Keratinocyte (primary cell): Measurements from ENCODE around the gene MAST3. TPM values are rescaled to one million over a fixed set of nuclear protein-coding genes. Genes with fewer than 3 reads are reported as not detected.

Source experiments
- DNase-seq: peaks from one replicate; pipeline ENCODE4 v3.0.0-alpha.2; 2011; ENCODE audit warnings: low read depth, missing footprints, low spot score
- FAIRE-seq: peaks from 2 replicates; lab custom pipeline; 2011; peaks lifted over from hg19 to GRCh38; lab: Jason Lieb, UNC
- H2AFZ ChIP-seq: 2 replicates; pipeline ENCODE4 v1.6.0; 2012; ENCODE audit warnings: low read length, control low read depth, inconsistent platforms; ENCODE audit not compliant: control insufficient read depth
- H3K27ac ChIP-seq: 2 replicates; pipeline ENCODE4 v1.5.1; 2011; ENCODE audit warnings: low read length; ENCODE audit not compliant: control insufficient read depth, insufficient read depth
- H3K27me3 ChIP-seq: 3 replicates; pipeline ENCODE4 v1.6.0; 2011; ENCODE audit warnings: low read length; ENCODE audit not compliant: control insufficient read depth, insufficient read depth; ENCODE audit errors: extremely low read depth
- H3K36me3 ChIP-seq, 2 experiments: 2 replicates in 1 of 2; 3 replicates in 1 of 2; pipeline ENCODE4 v1.5.1; 2011; ENCODE audit warnings: low read length in 2 of 2, mild to moderate bottlenecking in 1 of 2; ENCODE audit not compliant: control insufficient read depth in 2 of 2, insufficient read depth in 2 of 2; ENCODE audit errors: extremely low read depth in 1 of 2
- H3K4me1 ChIP-seq: 3 replicates; pipeline ENCODE4 v1.5.1; 2011; ENCODE audit warnings: low read length; ENCODE audit not compliant: control insufficient read depth, insufficient read depth; ENCODE audit errors: extremely low read depth
- H3K4me2 ChIP-seq: 3 replicates; pipeline ENCODE4 v1.6.0; 2011; ENCODE audit warnings: low read depth, low read length; ENCODE audit not compliant: control insufficient read depth, insufficient read depth; ENCODE audit errors: extremely low read depth
- H3K4me3 ChIP-seq, 3 experiments: fragments of 200-600 bp in 1 of 3; sonication (generic) in 1 of 3; 2 replicates in 2 of 3; 3 replicates in 1 of 3; pipeline ENCODE4 v1.5.1; 2011 to 2016; ENCODE audit warnings: low read length in 3 of 3, mild to moderate bottlenecking in 3 of 3, control low read depth in 2 of 3, inconsistent platforms in 1 of 3, low read depth in 1 of 3, mixed read lengths in 1 of 3, mixed run types in 1 of 3, moderate library complexity in 1 of 3; ENCODE audit not compliant: control insufficient read depth in 2 of 3, insufficient read depth in 2 of 3; ENCODE audit errors: extremely low read depth in 1 of 3
- H3K79me2 ChIP-seq: 2 replicates; pipeline ENCODE4 v1.6.0; 2012; ENCODE audit warnings: low read length; ENCODE audit not compliant: control insufficient read depth, insufficient read depth
- H3K9ac ChIP-seq: 3 replicates; pipeline ENCODE4 v1.6.0; 2011; ENCODE audit warnings: low read length; ENCODE audit not compliant: control insufficient read depth, insufficient read depth; ENCODE audit errors: extremely low read depth
- H3K9me1 ChIP-seq: 3 replicates; pipeline ENCODE4 v1.6.0; 2011; ENCODE audit warnings: low read length; ENCODE audit not compliant: control insufficient read depth, insufficient read depth; ENCODE audit errors: extremely low read depth
- H3K9me3 ChIP-seq: 2 replicates; pipeline ENCODE4 v1.5.1; 2012; ENCODE audit warnings: low read depth, low read length; ENCODE audit not compliant: control insufficient read depth
- H4K20me1 ChIP-seq: 3 replicates; pipeline ENCODE4 v1.6.0; 2011; ENCODE audit warnings: low read length; ENCODE audit not compliant: control insufficient read depth, insufficient read depth; ENCODE audit errors: extremely low read depth
- EZH2 ChIP-seq: IDR thresholded peaks from one replicate; pipeline ENCODE4 v1.6.1; 2012; ENCODE audit warnings: inconsistent platforms, mild to moderate bottlenecking, low read length, moderate library complexity
- dilution Hi-C: fragments of 300-500 bp; cut with MboI; formaldehyde crosslinking; loops from one replicate; pipeline ENCODE4 v1.7.0; 2020; ENCODE audit warnings: low sequenced_read_pairs; ENCODE audit not compliant: extremely low pct_ligation_motif_present
- polyA plus RNA-seq, 5 experiments: library from polyadenylated mRNA; depleted of rRNA in 3 of 5; stranded (reverse) in 3 of 5; stranded (forward) in 1 of 5; unstranded in 1 of 5; fragments of >200 nt; gene quantifications; 1 replicate in 1 of 5; 2 replicates in 3 of 5; 3 replicates in 1 of 5; pipeline versions ENCODE4 v1.2.1 to v1.2.3, GENCODE V29; 2011 to 2012; ENCODE audit warnings: missing spikeins in 2 of 5, low read depth in 1 of 5, low replicate concordance in 1 of 5
- TF ChIP-seq, protein P1 (sequence below), 3 experiments: IDR thresholded peaks in 1 of 3; conservative IDR thresholded peaks in 1 of 3; optimal IDR thresholded peaks in 1 of 3; 2 replicates in 2 of 3; 3 replicates in 1 of 3; pipeline versions ENCODE3 to v1.5.1; 2011; ENCODE audit warnings: low read length in 3 of 3, mild to moderate bottlenecking in 3 of 3, moderate library complexity in 2 of 3, control low read depth in 1 of 3, inconsistent platforms in 1 of 3; ENCODE audit not compliant: insufficient read depth in 2 of 3; ENCODE audit errors: extremely low read depth in 1 of 3

Gene MAST3
- polyA plus RNA-seq, 1 donor (not counting 4 experiments of a cell fraction or from before 2014, with no cell fraction given) = 0.73 TPM

- TF ChIP-seq, protein P1, sequence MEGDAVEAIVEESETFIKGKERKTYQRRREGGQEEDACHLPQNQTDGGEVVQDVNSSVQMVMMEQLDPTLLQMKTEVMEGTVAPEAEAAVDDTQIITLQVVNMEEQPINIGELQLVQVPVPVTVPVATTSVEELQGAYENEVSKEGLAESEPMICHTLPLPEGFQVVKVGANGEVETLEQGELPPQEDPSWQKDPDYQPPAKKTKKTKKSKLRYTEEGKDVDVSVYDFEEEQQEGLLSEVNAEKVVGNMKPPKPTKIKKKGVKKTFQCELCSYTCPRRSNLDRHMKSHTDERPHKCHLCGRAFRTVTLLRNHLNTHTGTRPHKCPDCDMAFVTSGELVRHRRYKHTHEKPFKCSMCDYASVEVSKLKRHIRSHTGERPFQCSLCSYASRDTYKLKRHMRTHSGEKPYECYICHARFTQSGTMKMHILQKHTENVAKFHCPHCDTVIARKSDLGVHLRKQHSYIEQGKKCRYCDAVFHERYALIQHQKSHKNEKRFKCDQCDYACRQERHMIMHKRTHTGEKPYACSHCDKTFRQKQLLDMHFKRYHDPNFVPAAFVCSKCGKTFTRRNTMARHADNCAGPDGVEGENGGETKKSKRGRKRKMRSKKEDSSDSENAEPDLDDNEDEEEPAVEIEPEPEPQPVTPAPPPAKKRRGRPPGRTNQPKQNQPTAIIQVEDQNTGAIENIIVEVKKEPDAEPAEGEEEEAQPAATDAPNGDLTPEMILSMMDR (optimal IDR thresholded peaks at IDR 0.05 in 1 of 3, IDR thresholded peaks at IDR 0.05 in 1 of 3, conservative IDR thresholded peaks at IDR 0.05 in 1 of 3; ENCODE audit: extremely low read depth in 1 of 3, insufficient read depth in 2 of 3, low read length in 3 of 3) = no peak
- no peak for TF ChIP-seq EZH2
- Histone ChIP-seq H3K9me3 (no peaks in the 10 kb centered on the region), H4K20me1 (peaks cover 4% of the 10 kb centered on the region), H3K9me1 (no peaks in the 10 kb centered on the region), H3K27me3 (no peaks in the 10 kb centered on the region), H3K4me1 (peaks cover 9% of the 10 kb centered on the region), H3K9ac (no peak overlapping the region), H3K36me3 (peaks cover 20 to 27% of the 10 kb centered on the region in 2 experiments), H2AFZ (no peak overlapping the region), H3K4me2 (no peak overlapping the region), H3K79me2 (no peaks in the 10 kb centered on the region), H3K4me3 (no peak overlapping the region), H3K27ac (no peak overlapping the region)
- DNase-seq (no peak), FAIRE-seq (no peak)
- dilution Hi-C loops = no loop called here
These were observed 73.2 kb downstream of the MAST3 start for GRCh38 chr19:18170714-18171255.

GRCh38 chr19:18171605-18172327 is 74.2 kb downstream of the MAST3 start:
- no peaks in the 10 kb centered on the region for H3K27me3 ChIP-seq
- H3K4me2 ChIP-seq = no peak overlapping the region
- TF ChIP-seq, protein P1 (optimal IDR thresholded peaks at IDR 0.05 in 1 of 3, IDR thresholded peaks at IDR 0.05 in 1 of 3, conservative IDR thresholded peaks at IDR 0.05 in 1 of 3; ENCODE audit: extremely low read depth in 1 of 3, insufficient read depth in 2 of 3, low read length in 3 of 3) = no peak
- no peak for TF ChIP-seq EZH2
- dilution Hi-C loops = no loop called here
- H3K9ac ChIP-seq = no peak overlapping the region
- peaks cover 4% of the 10 kb centered on the region for H4K20me1 ChIP-seq
- no peak overlapping the region for H3K27ac ChIP-seq
- H3K36me3 ChIP-seq = peaks cover 16 to 25% of the 10 kb centered on the region in 2 experiments
- FAIRE-seq (no peak), DNase-seq (no peak)
- no peaks in the 10 kb centered on the region for H3K9me3 ChIP-seq
- H3K79me2 ChIP-seq = no peaks in the 10 kb centered on the region
- peaks cover 9% of the 10 kb centered on the region for H3K4me1 ChIP-seq
- no peak overlapping the region for H2AFZ ChIP-seq
- no peaks in the 10 kb centered on the region for H3K9me1 ChIP-seq
- no peak overlapping the region for H3K4me3 ChIP-seq
